GM10266 (cell line): ENCODE measurements around the gene ATP11A.
"Not testable (repeated sequence)": the region's sequence is repeated elsewhere in the genome, so short reads cannot be mapped to it uniquely, and the experiment has no call there.

Source experiments
- DNase-seq: peaks from one replicate; pipeline ENCODE4 v3.0.0; 2012; ENCODE audit errors: extremely low spot score
- CTCF ChIP-seq: IDR thresholded peaks from 2 replicates; pipeline ENCODE4 v1.5.1; 2012; ENCODE audit warnings: mild to moderate bottlenecking, low read depth; ENCODE audit not compliant: control insufficient read depth, insufficient read depth; ENCODE audit errors: missing control alignments

ATP11A gene

GRCh38 chr13:112870051-112870331, 180.2 kb downstream of the ATP11A start:
- no peak for TF ChIP-seq CTCF
- no peak for DNase-seq

- DNase-seq: no peak
- TF ChIP-seq CTCF: no peak
Observed at GRCh38 chr13:112870737-112871287, 181.0 kb downstream of the ATP11A start.

GRCh38 chr13:112871742-112872141, 181.9 kb downstream of the ATP11A start:
- no peak for DNase-seq
- TF ChIP-seq CTCF: no peak

- DNase-seq: not testable (repeated sequence)
Observed at GRCh38 chr13:112872657-112873631, 183.1 kb downstream of the ATP11A start.

GRCh38 chr13:112873851-112874750, 184.3 kb downstream of the ATP11A start:
- peak; percentile 92 for DNase-seq
- TF ChIP-seq CTCF: peak; percentile 95

- TF ChIP-seq CTCF: no peak
- DNase-seq: no peak
Observed at GRCh38 chr13:112874751-112875300, 185.0 kb downstream of the ATP11A start.

GRCh38 chr13:112875627-112876026, 185.8 kb downstream of the ATP11A start:
- no peak for TF ChIP-seq CTCF
- DNase-seq: no peak
